PC-9 (cell line): ENCODE measurements around the gene KCNE1. TPM values are rescaled to one million over a fixed set of nuclear protein-coding genes. Genes with fewer than 3 reads are reported as not detected.

Source experiments
- BruUV-seq: library from RNA; stranded (reverse); fragments of 400-500 nt; replicated peaks from 2 replicates; lab custom pipeline; 2021; lab: Mats Ljungman, UMichigan
- CTCF ChIA-PET: fragments of 300-600 bp; sonication (Branson Sonifier 250); formaldehyde crosslinking; loops from one replicate; lab custom pipeline; 2022; ENCODE audit warnings: antibody characterized with exemption; lab: Charles Lee
- POLR2A ChIA-PET: fragments of 300-600 bp; sonication (Branson Sonifier 250); formaldehyde crosslinking; loops from one replicate; lab custom pipeline; 2022; ENCODE audit warnings: antibody characterized with exemption; ENCODE audit not compliant: unreplicated experiment; lab: Charles Lee
- DNase-seq, 2 experiments: peaks; one replicate each; pipeline versions ENCODE4 v3.0.0 to v3.0.0-alpha.2; 2015 to 2022; ENCODE audit warnings: mixed read lengths in 1 of 2
- H2AFZ ChIP-seq: fragments of 200-600 bp; sonication (generic); 2 replicates; pipeline ENCODE4 v1.8.1; 2017; ENCODE audit warnings: antibody characterized with exemption
- H3F3A ChIP-seq: fragments of 200-600 bp; sonication (generic); 2 replicates; pipeline ENCODE4 v1.8.1; 2017; ENCODE audit warnings: antibody characterized with exemption, mild to moderate bottlenecking, low read depth; ENCODE audit not compliant: insufficient read depth
- H3K27ac ChIP-seq: fragments of 200-600 bp; sonication (generic); 2 replicates; pipeline ENCODE4 v1.6.1; 2016; ENCODE audit warnings: mixed run types
- H3K27me3 ChIP-seq: fragments of 200-600 bp; sonication (generic); 2 replicates; pipeline ENCODE4 v1.6.1; 2016; ENCODE audit warnings: low read depth, mixed run types; ENCODE audit not compliant: insufficient read depth
- H3K36me3 ChIP-seq: fragments of 200-600 bp; sonication (generic); 2 replicates; pipeline ENCODE4 v1.6.1; 2016; ENCODE audit warnings: low read depth, mixed run types
- H3K4me1 ChIP-seq: fragments of 200-600 bp; sonication (generic); replicated peaks from 2 replicates; pipeline ENCODE4 v1.6.1; 2016; ENCODE audit warnings: mixed run types; ENCODE audit not compliant: insufficient read depth
- H3K4me2 ChIP-seq: fragments of 200-600 bp; sonication (generic); 2 replicates; pipeline ENCODE4 v1.6.1; 2017; ENCODE audit warnings: mixed run types
- H3K4me3 ChIP-seq: fragments of 200-600 bp; sonication (generic); 2 replicates; pipeline ENCODE4 v1.6.1; 2016; ENCODE audit warnings: mixed run types
- H3K79me2 ChIP-seq: fragments of 200-600 bp; sonication (generic); 2 replicates; pipeline ENCODE4 v1.6.1; 2017; ENCODE audit warnings: low read depth, mixed run types
- H3K9me2 ChIP-seq: fragments of 200-600 bp; sonication (generic); 2 replicates; pipeline ENCODE4 v1.8.1; 2017; ENCODE audit warnings: mild to moderate bottlenecking; ENCODE audit not compliant: insufficient read depth
- H3K9me3 ChIP-seq: fragments of 200-600 bp; sonication (generic); 2 replicates; pipeline ENCODE4 v1.8.1; 2016; ENCODE audit warnings: low read depth; ENCODE audit not compliant: insufficient read depth
- H4K20me1 ChIP-seq: fragments of 200-600 bp; sonication (generic); 2 replicates; pipeline ENCODE4 v1.8.1; 2017; ENCODE audit not compliant: insufficient read depth
- CTCF ChIP-seq: fragments of 200-600 bp; sonication (generic); conservative IDR thresholded peaks from 2 replicates; pipeline ENCODE4 v1.6.1; 2017; ENCODE audit warnings: mixed run types, antibody characterized with exemption, mild to moderate bottlenecking, moderate library complexity
- EZH2 ChIP-seq: fragments of 200-600 bp; sonication (generic); IDR thresholded peaks from 2 replicates; pipeline ENCODE4 v1.8.0; 2017; ENCODE audit warnings: antibody characterized with exemption, low read depth
- intact Hi-C: fragments of 100-400 bp; cut with micrococcal nuclease; formaldehyde crosslinking; loops from one replicate; pipeline ENCODE4 v1.10.0; 2022; ENCODE audit not compliant: unreplicated experiment
- total RNA-seq: library from RNA; stranded (reverse); gene quantifications from 2 replicates; pipeline ENCODE4 v1.2.3, GENCODE V29; 2021

KCNE1 gene
- total RNA-seq, 1 experiment from 2014 or later: 0.31 TPM

GRCh38 chr21:34517039-34517438 is 5.0 kb upstream of the KCNE1 start:
- Histone ChIP-seq H3K4me2 (no peak overlapping the region), H3K79me2 (no peaks in the 10 kb centered on the region), H4K20me1 (no peaks in the 10 kb centered on the region), H3K4me3 (no peak overlapping the region), H3K9me2 (no peaks in the 10 kb centered on the region), H3K27ac (no peak overlapping the region), H3K9me3 (no peaks in the 10 kb centered on the region), H3K4me1 (no peaks in the 10 kb centered on the region), H2AFZ (no peak overlapping the region), H3K27me3 (no peaks in the 10 kb centered on the region), H3K36me3 (no peaks in the 10 kb centered on the region; the same call in 1 of the 2 replicates), H3F3A (no peaks in the 10 kb centered on the region)
- ChIA-PET CTCF (no interaction called here), POLR2A (no interaction called here)
- DNase-seq: no peak
- no TSS peak for BruUV-seq
- intact Hi-C loops: no loop called here
- TF ChIP-seq CTCF (no peak), EZH2 (no peak)

DNA sequence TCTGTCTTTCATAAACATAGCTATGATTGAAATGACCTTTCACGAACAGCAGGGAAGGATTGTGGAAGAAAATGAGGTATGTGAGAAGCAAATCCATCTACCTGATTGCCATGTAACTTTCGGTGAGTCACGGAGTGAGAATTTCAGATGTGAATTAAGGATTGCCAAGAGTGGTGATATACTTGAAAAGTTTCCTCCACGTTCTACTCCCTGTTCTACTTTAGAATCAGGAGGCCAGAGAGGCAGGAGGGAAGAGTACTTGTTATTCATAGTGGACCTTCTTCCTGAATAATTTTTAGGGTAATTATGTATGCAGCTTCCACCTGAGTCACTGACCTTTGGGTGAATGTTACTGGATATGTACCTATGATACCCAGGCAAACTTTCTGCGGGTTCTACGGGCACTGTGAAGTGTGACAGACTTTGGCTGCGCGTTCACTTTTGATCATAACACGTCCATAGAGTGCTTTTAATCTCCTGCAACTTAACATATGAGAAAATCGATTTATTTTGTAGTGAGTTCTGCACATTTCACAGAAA is 2.6 kb upstream of the KCNE1 start:
- no peaks in the 10 kb centered on the region for H3F3A ChIP-seq
- no peak overlapping the region for H3K4me2 ChIP-seq
- no peaks in the 10 kb centered on the region for H3K36me3 ChIP-seq
- H3K4me1 ChIP-seq: 0 out of 2 replicates have a peak, but pooled peaks cover 3% of the 10 kb centered on the region
- ChIA-PET CTCF (interaction anchor here (0.6 kb wide), 1 partner anchor 58 kb away, joined by 3 read pairs; no protein-coding TSS in a partner anchor), POLR2A (no interaction called here)
- H3K27me3 ChIP-seq: no peaks in the 10 kb centered on the region
- no peaks in the 10 kb centered on the region for H4K20me1 ChIP-seq
- intact Hi-C loops: no loop called here
- TF ChIP-seq EZH2 (no peak), CTCF (no peak)
- no peak for DNase-seq
- no peaks in the 10 kb centered on the region for H3K9me3 ChIP-seq
- H3K4me3 ChIP-seq: no peak overlapping the region
- H3K9me2 ChIP-seq: no peaks in the 10 kb centered on the region
- no peak overlapping the region for H2AFZ ChIP-seq
- H3K79me2 ChIP-seq: no peaks in the 10 kb centered on the region
- no peak overlapping the region for H3K27ac ChIP-seq
- BruUV-seq: no TSS peak

DNA sequence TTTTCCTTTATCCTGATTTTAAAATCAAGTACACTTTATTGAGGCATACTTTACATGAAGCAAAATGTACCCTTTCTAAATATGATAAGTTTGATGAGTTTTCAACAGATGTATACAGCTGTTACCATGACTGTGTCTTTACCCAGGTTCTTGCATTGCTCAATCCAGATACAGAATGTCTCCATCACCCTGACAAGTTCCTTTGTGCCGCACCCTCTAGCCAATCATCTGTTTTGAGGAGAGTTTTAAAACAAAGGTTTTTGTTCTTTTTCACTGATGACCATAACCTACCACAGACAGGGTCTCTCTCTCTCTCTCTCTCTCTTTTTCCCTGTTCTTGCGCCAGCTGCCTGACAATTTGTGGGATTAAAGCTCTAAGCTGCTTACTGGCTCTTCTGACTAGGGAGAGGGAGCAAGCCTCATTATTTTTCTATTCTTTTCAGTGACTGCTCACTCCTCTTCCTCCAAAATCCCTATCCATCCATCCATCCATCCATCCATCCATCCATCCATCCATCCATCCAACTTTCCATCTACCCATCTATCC is 1.2 kb upstream of the KCNE1 start:
- TF ChIP-seq EZH2 (no peak), CTCF (no peak)
- Histone ChIP-seq H3K4me1 (0 out of 2 replicates have a peak, but pooled peaks cover 3% of the 10 kb centered on the region), H3K9me2 (no peaks in the 10 kb centered on the region), H3K36me3 (no peaks in the 10 kb centered on the region), H3K4me2 (no peak overlapping the region), H3K79me2 (no peaks in the 10 kb centered on the region), H3F3A (no peaks in the 10 kb centered on the region), H3K9me3 (no peaks in the 10 kb centered on the region), H3K27ac (no peak overlapping the region), H4K20me1 (no peaks in the 10 kb centered on the region), H3K27me3 (no peaks in the 10 kb centered on the region), H2AFZ (no peak overlapping the region), H3K4me3 (no peak overlapping the region)
- DNase-seq: no peak
- ChIA-PET CTCF (no interaction called here), POLR2A (no interaction called here)
- no TSS peak for BruUV-seq
- intact Hi-C loops: no loop called here
